ENCODE data around the gene MMP3.

GRCh38 chr11:102799681-102800340 lies 43.6 kb downstream of the MMP3 start:
- TF ChIP-seq CTCF (conservative IDR thresholded peaks at IDR 0.05): no peak
- TF ChIP-seq EZH2 (IDR thresholded peaks at IDR 0.05; ENCODE audit: low read depth): no peak

All from PC-9 (cell line).